HL-60 (cell line): ENCODE measurements around the gene SPP1.

Experiments used
- DNase-seq, 2 experiments: peaks; one replicate each; pipeline ENCODE4 v3.0.0-alpha.2; 2010 to 2020; ENCODE audit warnings: low read depth in 1 of 2, low spot score in 1 of 2
- H3K27ac ChIP-seq: fragments of 250-450 bp; sonication (Bioruptor Pico); replicated peaks from 2 replicates; pipeline ENCODE4 v1.5.1; 2020; ENCODE audit warnings: mild to moderate bottlenecking, moderate library complexity
- H3K27me3 ChIP-seq: fragments of 250-450 bp; sonication (Bioruptor Pico); 2 replicates; pipeline ENCODE4 v1.5.1; 2021; ENCODE audit warnings: mild to moderate bottlenecking, moderate library complexity; ENCODE audit not compliant: insufficient read depth, poor library complexity, severe bottlenecking
- H3K4me3 ChIP-seq: replicated peaks from 2 replicates; pipeline ENCODE4 v1.5.1; 2011; ENCODE audit warnings: mild to moderate bottlenecking, control low read depth, low read length; ENCODE audit not compliant: insufficient read depth
- CTCF ChIP-seq: IDR thresholded peaks from one replicate; pipeline ENCODE4 v1.5.1; 2011; ENCODE audit warnings: low read length, control low read depth, inconsistent platforms; ENCODE audit not compliant: insufficient read depth
- GABPA ChIP-seq: IDR thresholded peaks from 2 replicates; pipeline ENCODE4 v1.6.1; 2012; ENCODE audit warnings: low read depth
- POLR2AphosphoS5 ChIP-seq: IDR thresholded peaks from 2 replicates; pipeline ENCODE4 v1.6.1; 2012; ENCODE audit warnings: low read depth
- REST ChIP-seq: IDR thresholded peaks from 2 replicates; pipeline ENCODE4 v1.6.1; 2012; ENCODE audit warnings: low read depth; ENCODE audit not compliant: insufficient replicate concordance
- SPI1 ChIP-seq: IDR thresholded peaks from 2 replicates; pipeline ENCODE4 v1.6.1; 2012; ENCODE audit warnings: low read depth, mild to moderate bottlenecking, borderline replicate concordance

SPP1 gene

GRCh38 chr4:88001871-88002270, 26.4 kb downstream of the SPP1 start:
- no peak overlapping the region for H3K4me3 ChIP-seq
- DNase-seq, result no peak
- no peaks in the 10 kb centered on the region for H3K27me3 ChIP-seq
- no peak overlapping the region for H3K27ac ChIP-seq
- no peak for TF ChIP-seq SPI1
- TF ChIP-seq GABPA, result no peak
- TF ChIP-seq POLR2AphosphoS5, result no peak
- no peak for TF ChIP-seq CTCF
- no peak for TF ChIP-seq REST

- no peak overlapping the region for H3K4me3 ChIP-seq
- H3K27me3 ChIP-seq, result no peaks in the 10 kb centered on the region
- DNase-seq, result no peak
- no peak for TF ChIP-seq GABPA
- TF ChIP-seq REST, result no peak
- TF ChIP-seq SPI1, result no peak
- TF ChIP-seq POLR2AphosphoS5, result no peak
- no peak for TF ChIP-seq CTCF
- no peak overlapping the region for H3K27ac ChIP-seq
Observed at GRCh38 chr4:88002786-88003185, 27.3 kb downstream of the SPP1 start.

- DNase-seq, result no peak
- no peaks in the 10 kb centered on the region for H3K27me3 ChIP-seq
- H3K4me3 ChIP-seq, result no peak overlapping the region
- TF ChIP-seq GABPA (no peak), CTCF (no peak), SPI1 (no peak), REST (no peak), POLR2AphosphoS5 (no peak)
- H3K27ac ChIP-seq, result no peak overlapping the region
Observed at GRCh38 chr4:88003261-88003660, 27.7 kb downstream of the SPP1 start.
